OCI-LY3 (cell line): ENCODE results near the gene PLCXD1.

ENCODE experiments used
- H2AFZ ChIP-seq: fragments of 200-600, 300-600 bp; shearing (Covaris generic); 2 replicates; pipeline ENCODE4 v1.6.0; 2014; ENCODE audit warnings: antibody characterized with exemption, low read depth, low read length
- H3K27ac ChIP-seq: fragments of 200-600, 300-600 bp; sonication (generic); 2 replicates; pipeline ENCODE4 v1.5.1; 2014; ENCODE audit warnings: mild to moderate bottlenecking, low read length, moderate library complexity, mixed read lengths
- H3K27me3 ChIP-seq: fragments of 200-600, 300-600 bp; sonication (generic); 2 replicates; pipeline ENCODE4 v1.6.1; 2014; ENCODE audit warnings: low read depth, low read length, mixed read lengths
- H3K36me3 ChIP-seq: fragments of 200-600, 300-600 bp; sonication (generic); replicated peaks from 2 replicates; pipeline ENCODE3; 2014; ENCODE audit warnings: low read depth, low read length, mixed read lengths
- H3K4me1 ChIP-seq: fragments of 300-600, 200-600 bp; sonication (generic); 2 replicates; pipeline ENCODE4 v1.6.1; 2014; ENCODE audit warnings: low read length, mixed read lengths
- H3K4me2 ChIP-seq: fragments of 200-600, 300-600 bp; sonication (generic); 2 replicates; pipeline ENCODE4 v1.6.1; 2014; ENCODE audit warnings: low read length, mixed read lengths
- H3K4me3 ChIP-seq: fragments of 300-600, 200-600 bp; sonication (generic); 2 replicates; pipeline ENCODE4 v1.5.1; 2014; ENCODE audit warnings: antibody characterized with exemption, mild to moderate bottlenecking, low read length, moderate library complexity
- H3K79me2 ChIP-seq: fragments of 300-600, 200-600 bp; shearing (Covaris generic); 2 replicates; pipeline ENCODE4 v1.6.1; 2014; ENCODE audit warnings: mild to moderate bottlenecking, low read length, mixed read lengths
- H3K9ac ChIP-seq: fragments of 300-600, 200-600 bp; shearing (Covaris generic); 2 replicates; pipeline ENCODE4 v1.6.0; 2014; ENCODE audit warnings: mild to moderate bottlenecking, low read length, moderate library complexity
- H3K9me3 ChIP-seq: fragments of 200-600, 300-600 bp; shearing (Covaris generic); 2 replicates; pipeline ENCODE4 v1.6.1; 2014; ENCODE audit warnings: low read length, mixed read lengths; ENCODE audit not compliant: insufficient read depth
- H4K20me1 ChIP-seq: fragments of 200-600, 300-600 bp; sonication (generic); 2 replicates; pipeline ENCODE4 v1.6.1; 2016; ENCODE audit warnings: low read length, mixed read lengths; ENCODE audit not compliant: insufficient read depth
- CTCF ChIP-seq: fragments of 200-600, 300-600 bp; sonication (generic); IDR thresholded peaks from 2 replicates; pipeline ENCODE4 v1.5.1; 2014; ENCODE audit warnings: antibody characterized with exemption, low read length, low read depth
- EZH2phosphoT487 ChIP-seq: fragments of 200-600 bp; shearing (Covaris generic); IDR thresholded peaks from 2 replicates; pipeline ENCODE4 v1.6.1; 2018; ENCODE audit warnings: antibody characterized with exemption, mixed run types, low read depth

The PLCXD1 gene

GRCh38 chrX:338836-339400 lies 57.7 kb downstream of the PLCXD1 start:
- no peak overlapping the region for H3K4me3 ChIP-seq
- H2AFZ ChIP-seq: no peak overlapping the region
- no peaks in the 10 kb centered on the region for H3K79me2 ChIP-seq
- H3K4me1 ChIP-seq: no peaks in the 10 kb centered on the region
- TF ChIP-seq CTCF (no peak), EZH2phosphoT487 (no peak)
- H3K36me3 ChIP-seq: peaks cover 49% of the 10 kb centered on the region
- no peak overlapping the region for H3K9ac ChIP-seq
- H3K9me3 ChIP-seq: no peaks in the 10 kb centered on the region
- no peak overlapping the region for H3K4me2 ChIP-seq
- H3K27me3 ChIP-seq: no peaks in the 10 kb centered on the region
- no peaks in the 10 kb centered on the region for H4K20me1 ChIP-seq
- H3K27ac ChIP-seq: no peak overlapping the region

GRCh38 chrX:340121-340520 lies 58.9 kb downstream of the PLCXD1 start:
- no peak overlapping the region for H3K4me3 ChIP-seq
- H2AFZ ChIP-seq: no peak overlapping the region
- no peaks in the 10 kb centered on the region for H3K79me2 ChIP-seq
- H3K9ac ChIP-seq: no peak overlapping the region
- TF ChIP-seq CTCF: no peak
- TF ChIP-seq EZH2phosphoT487: no peak
- no peaks in the 10 kb centered on the region for H3K4me1 ChIP-seq
- H3K36me3 ChIP-seq: peaks cover 53% of the 10 kb centered on the region
- H3K27ac ChIP-seq: no peak overlapping the region
- no peak overlapping the region for H3K4me2 ChIP-seq
- H4K20me1 ChIP-seq: no peaks in the 10 kb centered on the region
- H3K9me3 ChIP-seq: no peaks in the 10 kb centered on the region
- H3K27me3 ChIP-seq: no peaks in the 10 kb centered on the region

GRCh38 chrX:340641-341423 lies 59.7 kb downstream of the PLCXD1 start:
- H3K9me3 ChIP-seq: no peaks in the 10 kb centered on the region
- no peaks in the 10 kb centered on the region for H3K4me1 ChIP-seq
- H3K4me3 ChIP-seq: no peak overlapping the region
- TF ChIP-seq EZH2phosphoT487 (no peak), CTCF (no peak)
- H3K9ac ChIP-seq: no peak overlapping the region
- no peak overlapping the region for H3K27ac ChIP-seq
- H2AFZ ChIP-seq: no peak overlapping the region
- no peak overlapping the region for H3K4me2 ChIP-seq
- H3K36me3 ChIP-seq: peaks cover 57% of the 10 kb centered on the region
- no peaks in the 10 kb centered on the region for H3K79me2 ChIP-seq
- no peaks in the 10 kb centered on the region for H3K27me3 ChIP-seq
- no peaks in the 10 kb centered on the region for H4K20me1 ChIP-seq

GRCh38 chrX:341541-342101 lies 60.4 kb downstream of the PLCXD1 start:
- Histone ChIP-seq H3K9me3 (no peaks in the 10 kb centered on the region), H3K4me1 (no peaks in the 10 kb centered on the region), H3K9ac (no peak overlapping the region), H3K36me3 (peaks cover 56% of the 10 kb centered on the region), H3K27ac (no peak overlapping the region), H3K27me3 (no peaks in the 10 kb centered on the region), H4K20me1 (no peaks in the 10 kb centered on the region), H3K4me2 (no peak overlapping the region), H3K4me3 (no peak overlapping the region), H2AFZ (no peak overlapping the region), H3K79me2 (no peaks in the 10 kb centered on the region)
- TF ChIP-seq EZH2phosphoT487 (no peak), CTCF (no peak)
